T-cell (primary cell): ENCODE results near the gene MAP4K4. TPM values are rescaled to one million over a fixed set of nuclear protein-coding genes. Genes with fewer than 3 reads are reported as not detected.
"Not testable (repeated sequence)": the region's sequence is repeated elsewhere in the genome, so short reads cannot be mapped to it uniquely, and the experiment has no call there.

ENCODE experiments used
- ATAC-seq, 4 experiments: fragments of 200-7000 bp in 3 of 4; fragments of 150-1000 bp in 1 of 4; cut with Tn5 transposase; replicated peaks in 1 of 4; 1 replicate in 3 of 4; 2 replicates in 1 of 4; pipeline ENCODE4 v1.10.0; 2021; ENCODE audit warnings: moderate library complexity in 3 of 4, mild to moderate bottlenecking in 2 of 4, moderate number of reproducible peaks in 1 of 4
- CTCF ChIA-PET, 2 donors: fragments of 300-600 bp; sonication (Branson Sonifier 250); formaldehyde crosslinking; loops; one replicate each; lab custom pipeline; 2022; ENCODE audit warnings: antibody characterized with exemption in 2 of 2; lab: Charles Lee
- POLR2A ChIA-PET, 2 donors: fragments of 300-600 bp; sonication (Branson Sonifier 250); formaldehyde crosslinking; loops; one replicate each; lab custom pipeline; 2022; ENCODE audit warnings: antibody characterized with exemption in 2 of 2; lab: Charles Lee
- DNase-seq, 35 experiments: peaks; one replicate each; pipeline versions ENCODE4 v3.0.0 to v3.0.0-alpha.2; 2013 to 2023
- H3K27ac ChIP-seq: one replicate; pipeline ENCODE4 v1.5.1; 2013; ENCODE audit warnings: low read length
- H3K27me3 ChIP-seq, 2 experiments: replicated peaks in 1 of 2; 1 replicate in 1 of 2; 2 replicates in 1 of 2; pipeline versions ENCODE4 v1.6.1 to v1.7.0; 2013; ENCODE audit warnings: low read length in 1 of 2, mixed read lengths in 1 of 2; ENCODE audit not compliant: control insufficient read depth in 2 of 2, insufficient read depth in 2 of 2; ENCODE audit errors: extremely low read depth in 1 of 2
- H3K36me3 ChIP-seq, 2 donors: 1 replicate in 1 of 2; 2 replicates in 1 of 2; pipeline versions ENCODE4 v1.6.1 to v1.7.0; 2013; ENCODE audit warnings: low read length in 1 of 2; ENCODE audit not compliant: control insufficient read depth in 2 of 2, insufficient read depth in 1 of 2; ENCODE audit errors: extremely low read depth in 1 of 2
- H3K4me1 ChIP-seq, 2 experiments: 1 replicate in 1 of 2; 2 replicates in 1 of 2; pipeline versions ENCODE4 v1.6.1 to v1.7.0; 2013; ENCODE audit warnings: low read length in 2 of 2, mixed read lengths in 1 of 2; ENCODE audit not compliant: insufficient read depth in 2 of 2, control insufficient read depth in 1 of 2; ENCODE audit errors: extremely low read depth in 1 of 2
- H3K4me3 ChIP-seq, 2 donors: 1 replicate in 1 of 2; 2 replicates in 1 of 2; pipeline versions ENCODE4 v1.5.1 to v1.7.0; 2013; ENCODE audit warnings: mild to moderate bottlenecking in 2 of 2, low read length in 1 of 2, moderate library complexity in 1 of 2; ENCODE audit not compliant: control insufficient read depth in 1 of 2; ENCODE audit errors: extremely low read depth in 1 of 2
- H3K9me3 ChIP-seq: 2 replicates; pipeline ENCODE4 v1.7.0; 2013
- H3K27ac Mint-ChIP-seq, 2 donors: one replicate each; pipeline ENCODE4 v1.8.0; 2020 to 2021; ENCODE audit warnings: mild to moderate bottlenecking in 2 of 2, mixed read lengths in 2 of 2
- H3K27me3 Mint-ChIP-seq, 2 donors: one replicate each; pipeline ENCODE4 v1.8.0; 2021 to 2022; ENCODE audit warnings: mixed read lengths in 2 of 2
- H3K36me3 Mint-ChIP-seq: one replicate; pipeline ENCODE4 v1.8.0; 2021; ENCODE audit warnings: mixed read lengths
- H3K4me1 Mint-ChIP-seq, 3 donors: one replicate each; pipeline ENCODE4 v1.8.0; 2020 to 2022; ENCODE audit warnings: mixed read lengths in 3 of 3, mild to moderate bottlenecking in 1 of 3
- H3K4me3 Mint-ChIP-seq, 3 donors: one replicate each; pipeline ENCODE4 v1.8.0; 2020 to 2022; ENCODE audit warnings: mild to moderate bottlenecking in 3 of 3, mixed read lengths in 3 of 3, moderate library complexity in 3 of 3
- H3K9me3 Mint-ChIP-seq, 3 donors: one replicate each; pipeline ENCODE4 v1.8.0; 2020 to 2022; ENCODE audit warnings: mixed read lengths in 3 of 3
- WGBS: methylation state at CpG from one replicate; pipeline ENCODE4 v1.1.5; 2013; ENCODE audit warnings: missing lambda C conversion rate; ENCODE audit not compliant: insufficient coverage; 5-methylcytosine and 5-hydroxymethylcytosine counted together
- total RNA-seq, 35 experiments: library from RNA in 6 of 35; stranded (reverse) in 6 of 35; fragments of 120-200 nt in 1 of 35; gene quantifications; one replicate each; pipeline versions ENCODE4 v1.2.1 to v1.2.4 and lab custom pipeline; 2013 to 2026

Gene MAP4K4
- total RNA-seq, 5 donors from 2014 or later (not counting 1 experiment from before 2014, with no cell fraction given) = 84.2 to 148 (median 93.2) TPM

GRCh38 chr2:101912545-101912944, 215.0 kb downstream of the MAP4K4 start:
- Histone ChIP-seq H3K27ac (no peak overlapping the region), H3K36me3 (no peaks in the 10 kb centered on the region), H3K27me3 (no peaks in the 10 kb centered on the region), H3K9me3 (peaks cover 4% of the 10 kb centered on the region), H3K4me1 (no peaks in the 10 kb centered on the region), H3K4me3 (no peak overlapping the region)
- ChIA-PET CTCF (no interaction called here), POLR2A (no interaction called here)
- no CpG with 5 or more reads among the region's 2 CpGs for WGBS
- Mint-ChIP-seq H3K4me3 (no peak overlapping the region), H3K36me3 (peaks cover 5% of the 10 kb centered on the region), H3K4me1 (no peaks in the 10 kb centered on the region), H3K9me3 (peaks cover 3 to 13% (median 7%) of the 10 kb centered on the region in 3 donors), H3K27me3 (peaks cover 11 to 23% of the 10 kb centered on the region in 2 donors), H3K27ac (no peak overlapping the region)
- ATAC-seq (no peak), DNase-seq (no peak)

GRCh38 chr2:101921319-101921952, 223.9 kb downstream of the MAP4K4 start:
- Histone ChIP-seq H3K36me3 (no peaks in the 10 kb centered on the region), H3K9me3 (no peaks in the 10 kb centered on the region), H3K4me3 (no peak overlapping the region), H3K4me1 (no peaks in the 10 kb centered on the region), H3K27ac (no peak overlapping the region), H3K27me3 (peaks cover 0 to 6% of the 10 kb centered on the region in 2 experiments)
- peak in 1 of 35 experiments; percentile 13 for DNase-seq
- POLR2A ChIA-PET = no interaction called here
- Mint-ChIP-seq H3K27me3 (peaks cover 4 to 6% of the 10 kb centered on the region in 2 donors), H3K4me1 (no peaks in the 10 kb centered on the region), H3K27ac (no peak overlapping the region), H3K9me3 (peaks cover 9 to 33% (median 20%) of the 10 kb centered on the region in 3 donors), H3K36me3 (peaks cover 12% of the 10 kb centered on the region), H3K4me3 (no peak overlapping the region)
- CTCF ChIA-PET = no interaction called here
- ATAC-seq = no peak
- WGBS = 28% methylated on average over 3 of the region's 5 CpGs

- H3K9me3 ChIP-seq = no peaks in the 10 kb centered on the region
- Mint-ChIP-seq H3K27me3 (peaks cover 4 to 6% of the 10 kb centered on the region in 2 donors), H3K4me3 (no peak overlapping the region), H3K27ac (no peak overlapping the region), H3K36me3 (peaks cover 17% of the 10 kb centered on the region), H3K9me3 (peaks cover 14 to 38% (median 25%) of the 10 kb centered on the region in 3 donors), H3K4me1 (no peaks in the 10 kb centered on the region)
- CTCF ChIA-PET = no interaction called here
- DNase-seq (no peak), ATAC-seq (no peak)
- H3K27ac ChIP-seq = no peak overlapping the region
- H3K4me3 ChIP-seq = no peak overlapping the region
- no peaks in the 10 kb centered on the region for H3K36me3 ChIP-seq
- peaks cover 0 to 6% of the 10 kb centered on the region in 2 experiments for H3K27me3 ChIP-seq
- WGBS = no CpG with 5 or more reads among the region's 2 CpGs
- POLR2A ChIA-PET = no interaction called here
- H3K4me1 ChIP-seq = no peaks in the 10 kb centered on the region
These were observed 224.4 kb downstream of the MAP4K4 start for GRCh38 chr2:101921953-101922325.

- Mint-ChIP-seq H3K9me3 (peaks cover 15 to 51% (median 29%) of the 10 kb centered on the region in 3 donors), H3K36me3 (peaks cover 24% of the 10 kb centered on the region)
- POLR2A ChIA-PET = not testable (repeated sequence)
These were observed 226.8 kb downstream of the MAP4K4 start for GRCh38 chr2:101924311-101924710.

GRCh38 chr2:101930019-101930418, 232.5 kb downstream of the MAP4K4 start:
- Mint-ChIP-seq H3K36me3 (peaks cover 18% of the 10 kb centered on the region), H3K9me3 (peaks cover 6 to 26% (median 15%) of the 10 kb centered on the region in 3 donors), H3K4me3 (no peak overlapping the region), H3K27ac (no peak overlapping the region), H3K27me3 (peaks cover 8 to 13% of the 10 kb centered on the region in 2 donors), H3K4me1 (no peaks in the 10 kb centered on the region)
- Histone ChIP-seq H3K27me3 (peaks cover 0 to 7% of the 10 kb centered on the region in 2 experiments), H3K36me3 (no peaks in the 10 kb centered on the region), H3K9me3 (no peaks in the 10 kb centered on the region), H3K4me3 (no peak overlapping the region), H3K4me1 (no peaks in the 10 kb centered on the region), H3K27ac (no peak overlapping the region)
- ChIA-PET POLR2A (no interaction called here), CTCF (no interaction called here)
- no peak for DNase-seq
- no CpG with 5 or more reads among the region's 3 CpGs for WGBS
- no peak for ATAC-seq

More at GRCh38 chr2:101924311-101924710, 226.8 kb downstream of the MAP4K4 start:
- H3K27me3 ChIP-seq, H3K4me1 Mint-ChIP-seq, CTCF ChIA-PET, H3K4me3 Mint-ChIP-seq, H3K36me3 ChIP-seq, H3K27ac ChIP-seq, DNase-seq, H3K4me3 ChIP-seq, H3K27me3 Mint-ChIP-seq, H3K27ac Mint-ChIP-seq, H3K4me1 ChIP-seq, ATAC-seq, H3K9me3 ChIP-seq: not testable (repeated sequence)

GRCh38 chr2:101930847-101931246, 233.3 kb downstream of the MAP4K4 start:
- WGBS = 89% methylated on average over 1 of the region's 4 CpGs
- no peaks in the 10 kb centered on the region for H3K36me3 ChIP-seq
- peaks cover 0 to 12% of the 10 kb centered on the region in 2 experiments for H3K27me3 ChIP-seq
- no peak overlapping the region for H3K27ac Mint-ChIP-seq
- peaks cover 6 to 20% (median 11%) of the 10 kb centered on the region in 3 donors for H3K9me3 Mint-ChIP-seq
- H3K9me3 ChIP-seq = no peaks in the 10 kb centered on the region
- no peaks in the 10 kb centered on the region for H3K4me1 Mint-ChIP-seq
- H3K27me3 Mint-ChIP-seq = peaks cover 8 to 13% of the 10 kb centered on the region in 2 donors
- POLR2A ChIA-PET = no interaction called here
- no peak overlapping the region for H3K4me3 ChIP-seq
- peaks cover 14% of the 10 kb centered on the region for H3K36me3 Mint-ChIP-seq
- CTCF ChIA-PET = no interaction called here
- DNase-seq (no peak), ATAC-seq (no peak)
- no peak overlapping the region for H3K27ac ChIP-seq
- H3K4me3 Mint-ChIP-seq = no peak overlapping the region
- H3K4me1 ChIP-seq = no peaks in the 10 kb centered on the region
